Activated naive CD4-positive, alpha-beta T cell (primary cell): ENCODE data around the gene CHST13.
"Not testable (repeated sequence)": the region's sequence is repeated elsewhere in the genome, so short reads cannot be mapped to it uniquely, and the experiment has no call there.

Experiments
- DNase-seq, 4 experiments: peaks; one replicate each; lab custom pipeline; 2025; lab: John Stamatoyannopoulos, UW

The CHST13 gene

DNA sequence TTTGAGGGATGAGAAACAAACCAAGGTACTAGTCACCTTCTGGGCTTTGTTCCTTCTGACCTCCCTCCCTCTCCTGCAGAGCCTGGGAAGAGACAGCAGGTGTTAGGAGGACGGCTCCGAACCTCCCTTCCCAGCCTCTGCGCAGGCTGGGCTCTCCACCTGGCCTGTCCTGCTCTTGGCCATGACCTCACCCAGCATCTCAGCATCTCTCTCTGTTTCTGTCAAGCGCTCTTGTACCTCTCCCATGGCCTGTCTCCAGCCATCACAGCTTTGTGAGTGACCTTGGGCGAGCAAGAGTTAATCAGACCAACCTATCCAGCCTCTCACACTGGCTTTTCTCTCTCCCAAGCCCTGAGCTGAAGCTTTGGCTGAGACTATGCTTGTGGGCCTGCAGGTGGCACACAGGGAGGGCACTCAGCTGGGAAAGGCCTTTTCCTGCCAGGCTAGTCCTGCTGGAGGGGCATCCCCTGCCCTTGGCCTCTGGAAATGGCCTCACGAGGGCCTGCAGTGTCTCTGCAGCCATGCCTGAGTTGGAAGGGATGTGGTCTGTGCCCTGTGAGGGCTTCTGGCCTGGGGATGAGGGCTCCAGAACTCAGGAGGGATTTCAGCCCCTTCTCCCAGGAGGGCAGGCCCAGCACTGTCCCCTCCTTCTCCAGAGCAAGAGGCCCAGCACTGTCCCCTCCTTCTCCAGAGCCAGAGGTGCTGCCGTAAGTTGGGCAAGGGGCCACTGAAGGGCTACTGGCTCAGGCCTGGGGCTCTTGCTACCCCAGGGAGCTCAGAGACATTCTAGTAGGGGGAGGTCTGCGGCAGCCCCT lies 2.1 kb downstream of the CHST13 start:
- no peak for DNase-seq

DNA sequence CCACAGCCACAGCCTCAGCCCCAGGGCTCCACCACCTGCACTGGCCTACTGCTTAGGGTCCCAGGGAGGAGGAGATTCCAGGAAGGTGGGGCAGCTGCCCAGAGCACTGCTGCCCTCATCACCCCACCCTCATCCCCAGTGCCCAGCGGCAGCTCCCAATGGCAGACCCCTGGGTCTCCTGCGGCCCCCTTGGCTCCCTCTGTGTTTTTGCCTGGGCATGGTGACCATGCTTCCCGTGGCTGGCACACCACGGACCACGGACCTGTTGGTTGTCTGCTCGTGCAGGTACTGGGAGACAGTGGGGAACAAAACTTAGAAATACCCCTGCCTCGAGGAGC lies 2.7 kb downstream of the CHST13 start:
- DNase-seq, result no peak

- no peak for DNase-seq
Observed at GRCh38 chr3:126527006-126527405, 3.1 kb downstream of the CHST13 start.

- DNase-seq, result no peak
Observed at GRCh38 chr3:126527455-126528211, 3.7 kb downstream of the CHST13 start.

- no peak for DNase-seq
Observed at GRCh38 chr3:126528419-126528799, 4.5 kb downstream of the CHST13 start.

- DNase-seq, result no peak
Observed at GRCh38 chr3:126528800-126529541, 5.0 kb downstream of the CHST13 start.

DNA sequence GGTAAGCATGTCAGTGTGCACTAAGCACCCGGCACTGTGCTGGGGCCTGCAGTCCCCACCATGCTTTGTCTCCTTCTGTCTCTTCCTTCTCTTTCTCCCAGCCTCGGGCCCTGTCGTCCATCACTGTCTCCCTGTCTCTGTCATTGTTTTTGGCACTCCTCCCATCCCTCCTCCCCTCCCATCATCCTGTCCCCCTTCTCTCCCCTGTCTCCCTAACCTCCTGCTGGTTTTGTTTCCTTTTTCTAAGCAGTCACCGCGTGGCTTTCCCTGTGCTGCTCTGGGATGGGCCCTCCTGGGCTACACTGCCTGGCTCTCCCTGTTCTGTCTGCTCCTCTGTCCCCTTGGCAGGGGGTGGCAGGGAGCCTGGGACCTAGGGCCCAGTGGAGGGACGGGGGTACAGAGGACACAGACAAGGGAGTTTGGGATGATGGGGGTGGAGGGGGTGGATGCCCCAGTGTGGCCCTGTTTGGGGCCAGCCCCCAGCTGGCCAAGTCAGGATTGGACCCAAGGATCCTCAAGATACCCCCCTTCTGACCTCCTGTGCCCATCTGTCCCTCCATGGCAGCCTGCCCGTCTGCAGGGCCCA lies 5.7 kb downstream of the CHST13 start:
- DNase-seq, result no peak

DNA sequence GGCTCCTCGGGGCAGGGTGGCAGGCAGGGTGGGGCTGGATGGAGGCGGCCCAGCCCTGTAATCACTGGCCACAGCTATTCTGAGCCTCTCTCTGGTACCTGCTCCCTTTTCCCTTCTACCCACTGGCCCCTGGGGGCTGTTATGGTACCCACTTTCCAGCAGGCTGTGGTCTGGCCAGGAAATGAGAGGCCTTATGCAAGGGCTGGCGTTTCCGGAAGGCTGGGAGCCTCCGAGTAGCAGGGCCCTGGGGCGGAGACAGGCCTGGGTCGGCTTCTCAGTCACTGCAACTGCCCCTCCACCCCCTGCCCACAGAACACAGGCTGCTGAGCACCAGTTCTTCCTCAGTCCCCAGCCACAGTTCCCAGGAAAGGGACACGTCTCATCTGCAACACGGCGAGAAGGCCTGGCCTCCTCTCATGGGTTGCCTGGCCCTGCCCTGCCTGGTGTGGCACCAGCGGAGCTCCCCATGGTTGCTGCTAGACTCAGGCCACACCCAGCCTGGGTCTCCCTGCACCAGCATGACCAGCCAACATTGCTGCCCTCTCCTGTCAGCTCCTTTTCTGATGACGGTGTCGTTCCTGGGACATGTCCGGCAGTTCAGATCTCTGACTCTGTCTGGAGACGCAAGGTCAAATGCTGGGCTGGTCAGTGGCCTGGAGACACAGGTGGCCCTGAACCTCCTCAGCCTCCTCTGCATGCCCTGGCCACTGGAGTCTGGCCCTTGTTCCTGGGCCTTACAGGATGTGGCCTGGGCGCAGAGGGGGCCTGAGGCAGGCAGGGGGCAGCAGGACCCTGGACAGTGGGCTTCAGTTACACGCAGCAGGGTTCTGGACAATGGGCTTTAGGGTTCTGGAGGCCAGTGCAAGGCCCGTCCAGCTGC lies 6.5 kb downstream of the CHST13 start:
- DNase-seq, result no peak

GRCh38 chr3:126531051-126531330 lies 7.0 kb downstream of the CHST13 start:
- no peak for DNase-seq

GRCh38 chr3:126533506-126533905 lies 9.6 kb downstream of the CHST13 start:
- DNase-seq, result no peak

DNA sequence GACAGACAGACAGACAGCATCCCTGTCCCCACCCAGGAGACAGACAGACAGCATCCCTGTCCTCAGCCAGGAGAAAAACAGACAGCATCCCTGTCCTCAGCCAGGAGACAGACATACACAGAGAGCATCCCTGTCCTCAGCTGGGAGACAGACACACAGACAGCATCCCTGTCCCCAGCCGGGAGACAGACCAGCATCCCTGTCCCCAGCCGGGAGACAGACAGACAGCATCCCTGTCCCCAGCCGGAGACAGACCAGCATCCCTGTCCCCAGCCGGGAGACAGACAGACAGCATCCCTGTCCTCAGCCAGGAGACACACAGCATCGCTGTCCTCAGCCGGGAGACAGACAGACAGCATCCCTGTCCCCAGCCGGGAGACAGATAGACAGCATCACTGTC lies 10.8 kb downstream of the CHST13 start:
- not testable (repeated sequence) for DNase-seq

GRCh38 chr3:126535636-126536035 lies 11.7 kb downstream of the CHST13 start:
- no peak for DNase-seq

DNA sequence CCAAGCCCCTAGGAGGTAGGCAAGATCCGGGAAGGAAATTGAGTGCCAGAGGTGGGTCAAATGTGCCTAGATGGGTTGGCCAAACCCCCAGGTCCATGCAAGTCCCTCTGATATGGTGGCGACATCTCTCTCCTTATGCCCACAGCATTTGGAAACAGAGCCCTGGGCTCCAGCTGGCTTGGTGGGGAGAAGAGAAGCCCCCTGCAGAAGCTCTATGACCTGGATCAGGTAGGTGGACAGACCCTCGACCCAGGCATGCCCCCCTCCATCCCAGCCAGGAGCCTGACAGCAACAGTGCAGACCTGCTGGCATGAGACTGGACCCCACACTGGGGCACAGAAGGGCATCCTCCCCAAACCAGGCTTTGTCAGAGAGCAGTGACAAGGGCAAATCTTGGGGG lies 12.2 kb downstream of the CHST13 start:
- DNase-seq, result no peak

GRCh38 chr3:126537116-126537729 lies 13.3 kb downstream of the CHST13 start:
- no peak for DNase-seq

DNA sequence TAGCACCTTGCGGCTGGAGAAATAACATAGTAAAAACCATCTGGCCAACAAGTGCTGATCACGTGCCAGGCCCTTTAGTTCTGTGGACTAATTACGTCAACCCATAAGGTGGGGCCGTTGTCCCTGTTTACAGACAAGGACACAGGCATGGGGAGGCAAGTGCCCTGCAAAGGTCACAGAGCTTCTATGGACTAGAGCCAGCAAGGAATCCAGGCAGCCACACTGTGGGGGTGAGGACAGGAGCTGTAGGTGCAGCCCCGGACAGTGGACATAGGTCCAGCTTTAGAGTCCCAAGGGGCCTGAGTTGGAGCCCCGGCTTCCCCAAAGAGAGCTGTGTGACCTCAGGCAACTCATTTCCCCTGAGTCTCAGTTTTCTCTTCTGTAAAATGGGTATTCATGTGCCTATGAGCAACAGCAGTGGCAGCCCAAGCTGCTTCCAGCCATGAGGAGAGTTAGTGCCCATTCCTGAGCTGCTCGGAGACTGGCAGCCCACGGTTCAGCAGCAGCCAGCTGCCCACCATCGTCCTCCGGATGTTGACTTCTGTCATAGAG lies 13.9 kb downstream of the CHST13 start:
- no peak for DNase-seq

DNA sequence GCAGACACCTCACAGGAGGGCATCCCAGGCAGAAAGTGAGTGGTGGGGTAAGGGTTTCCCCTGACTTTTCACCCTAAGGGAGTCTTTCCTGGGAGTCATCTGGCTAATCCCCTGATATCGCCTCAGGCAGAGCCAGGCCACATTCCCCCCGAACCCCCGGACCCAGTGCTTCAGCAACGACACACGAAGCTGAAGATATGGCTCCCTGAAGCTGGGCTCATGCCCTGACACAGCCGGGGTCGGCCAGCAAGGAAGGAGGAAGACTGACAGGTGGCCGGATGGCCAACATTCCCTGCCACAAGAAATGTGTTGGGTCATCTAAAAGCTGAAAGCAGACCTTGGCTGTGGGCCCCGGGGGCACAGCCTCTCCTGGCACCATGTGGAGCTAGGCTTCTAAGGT lies 14.4 kb downstream of the CHST13 start:
- DNase-seq, result no peak

DNA sequence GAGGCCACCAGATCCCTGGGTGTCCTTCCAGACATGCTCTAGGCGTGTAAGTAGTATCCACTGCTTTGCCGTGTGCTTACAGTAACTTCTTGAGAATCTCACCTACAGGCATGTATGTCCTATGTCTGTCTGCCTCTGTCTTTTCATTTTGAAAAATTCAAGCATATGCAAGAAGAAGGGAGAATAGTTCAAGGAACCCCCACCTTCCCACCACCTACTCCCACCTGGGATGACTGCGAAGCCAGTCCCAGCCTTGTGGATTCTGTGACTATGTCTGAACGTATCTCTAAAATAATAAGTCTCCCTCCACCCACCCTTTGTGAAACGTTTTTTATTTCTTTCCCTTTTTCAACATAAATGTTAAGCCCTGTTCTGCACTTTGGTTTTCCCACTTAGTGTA lies 15.0 kb downstream of the CHST13 start:
- DNase-seq, result no peak

DNA sequence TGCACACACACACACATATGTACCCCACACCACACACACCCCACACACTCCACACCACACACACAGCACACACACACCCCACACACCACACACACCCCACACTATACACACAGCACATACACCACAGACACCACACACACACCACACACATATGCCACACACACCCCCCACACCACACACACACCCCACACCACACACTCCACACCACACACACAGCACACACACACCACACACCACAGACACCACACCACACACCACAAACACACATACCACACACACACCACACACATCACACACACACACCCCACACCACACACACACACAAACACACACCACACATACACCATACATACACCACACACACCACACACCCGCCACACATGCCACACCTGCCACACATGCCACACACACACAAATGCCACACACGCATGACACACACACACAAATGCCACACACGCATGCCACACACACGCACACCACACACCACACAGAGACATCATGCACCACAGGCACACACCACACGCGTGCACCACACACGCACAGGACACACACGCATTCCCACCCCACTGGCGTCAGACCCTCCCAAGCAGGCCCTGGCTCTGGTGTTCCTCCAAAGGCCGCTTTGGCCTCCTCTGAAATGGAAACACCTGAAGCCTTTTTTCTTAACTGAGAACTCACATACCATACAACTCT lies 15.7 kb downstream of the CHST13 start:
- no peak for DNase-seq

DNA sequence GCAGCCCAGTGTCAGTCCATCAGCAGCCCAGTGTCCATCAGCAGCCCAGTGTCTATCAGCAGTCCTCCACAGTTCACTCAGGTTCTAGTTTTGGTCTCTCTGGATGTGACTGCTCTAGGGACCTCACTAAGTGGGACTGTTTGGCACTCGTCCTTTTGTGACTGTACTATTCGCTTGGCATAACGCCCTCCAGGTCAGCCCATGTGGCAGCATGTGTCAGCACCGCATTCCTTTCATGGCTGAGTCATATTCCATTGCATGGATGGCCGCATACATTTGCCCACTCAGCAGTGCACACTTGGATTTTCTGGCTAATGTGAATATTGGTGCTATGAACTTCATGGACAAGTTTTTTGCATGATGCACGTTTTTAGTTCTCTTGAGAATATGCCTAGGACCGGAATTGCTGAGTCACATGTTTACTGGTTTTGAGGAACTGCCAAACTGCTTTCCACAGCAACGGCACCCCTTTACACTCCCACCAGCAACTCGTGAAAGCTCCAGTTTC lies 16.4 kb downstream of the CHST13 start:
- DNase-seq, result no peak

DNA sequence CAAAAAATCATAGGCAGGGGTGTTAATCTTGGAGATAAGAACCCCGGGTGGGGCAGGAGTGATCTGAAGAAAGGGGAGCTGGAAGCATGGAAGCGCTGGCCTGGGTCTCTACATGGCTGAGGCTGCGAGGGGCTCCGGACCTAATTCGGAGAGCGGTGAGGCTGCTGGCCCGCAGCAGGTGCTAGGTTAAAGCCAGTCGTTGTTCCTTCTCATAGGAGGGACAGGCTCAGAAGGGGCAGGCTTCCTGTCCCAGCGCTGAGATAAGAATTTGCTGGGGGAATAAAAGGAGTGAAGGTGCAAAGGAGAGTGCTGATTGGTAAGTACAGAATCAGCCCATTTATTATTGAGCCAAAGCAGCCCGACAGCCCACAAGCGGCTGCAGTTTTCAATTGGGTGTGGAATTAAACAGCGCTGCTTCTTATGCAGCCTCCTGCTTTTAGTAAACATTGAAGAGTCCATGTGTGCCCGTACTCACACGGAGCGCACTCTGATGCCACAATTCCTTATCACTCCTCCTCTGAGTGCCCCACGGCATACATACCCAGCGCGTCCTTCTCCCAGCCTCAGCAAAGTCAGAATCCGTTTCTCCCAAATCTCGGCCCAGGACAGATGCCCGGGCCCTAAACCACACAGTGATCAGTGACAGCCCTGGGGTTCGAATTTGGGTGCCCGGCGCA lies 17.1 kb downstream of the CHST13 start:
- no peak for DNase-seq
